COLO829 (cell line): ENCODE data around the gene MIDN.

Experiments
- DNase-seq: peaks from one replicate; pipeline ENCODE4 v3.0.0; 2012; ENCODE audit warnings: low spot score

Gene MIDN

DNA sequence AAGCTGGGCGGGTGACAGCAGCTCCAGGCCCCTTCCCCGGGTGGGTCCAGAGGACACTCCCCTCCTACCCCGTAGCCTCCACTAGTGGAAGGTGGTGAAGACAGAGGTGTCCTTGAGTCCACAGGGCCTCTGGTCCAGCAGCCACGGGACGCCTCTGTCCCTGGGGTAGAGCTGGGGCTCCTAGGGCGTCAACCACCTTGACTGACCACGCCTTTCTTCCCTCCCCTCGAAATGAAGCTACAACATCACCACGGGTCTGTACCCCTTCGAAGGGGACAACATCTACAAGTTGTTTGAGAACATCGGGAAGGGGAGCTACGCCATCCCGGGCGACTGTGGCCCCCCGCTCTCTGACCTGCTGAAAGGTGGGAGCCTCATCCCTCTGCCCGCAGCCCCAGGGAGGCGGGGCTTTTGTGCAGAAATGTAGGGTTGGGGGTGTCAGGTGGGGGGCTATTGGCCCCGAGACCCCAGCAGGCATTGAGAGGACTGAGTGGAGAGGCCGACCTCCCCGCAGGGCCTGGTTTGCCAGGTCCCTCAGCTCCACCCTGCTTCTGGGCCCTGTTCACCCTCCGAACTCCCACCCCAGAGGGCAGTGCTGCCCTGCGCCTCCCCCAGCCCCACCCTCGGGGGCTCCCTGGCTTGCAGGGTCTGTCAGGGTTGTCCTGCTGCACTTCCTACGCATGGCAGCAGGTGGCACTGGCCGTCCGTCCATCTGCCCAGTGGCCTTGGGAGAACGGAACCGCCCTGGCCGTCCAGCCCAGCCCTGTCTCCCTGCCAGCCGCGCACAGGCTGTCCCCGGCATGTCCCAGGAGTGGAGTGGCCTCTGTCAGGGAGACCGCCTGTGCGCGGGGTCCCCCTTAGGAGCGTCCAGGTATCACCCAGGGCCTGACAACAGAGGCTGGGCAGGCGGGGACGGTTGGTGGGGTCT lies 27.1 kb upstream of the MIDN start:
- DNase-seq = no peak

DNA sequence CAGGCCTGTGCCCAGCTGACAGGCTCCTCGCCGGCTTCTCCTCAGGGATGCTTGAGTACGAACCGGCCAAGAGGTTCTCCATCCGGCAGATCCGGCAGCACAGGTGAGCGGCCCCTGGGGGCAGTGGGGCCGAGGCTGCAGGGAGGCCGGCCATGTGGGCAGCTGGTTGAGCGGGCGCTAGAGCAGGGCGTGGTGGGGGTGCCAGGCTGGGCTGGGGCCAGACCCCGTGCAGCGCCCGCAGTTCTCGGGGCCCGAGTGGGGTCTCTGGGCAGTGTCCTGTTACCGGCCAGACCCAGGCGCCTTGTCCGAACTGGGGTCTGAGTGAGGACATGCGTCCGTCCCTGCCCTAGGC lies 26.5 kb upstream of the MIDN start:
- DNase-seq = no peak

GRCh38 chr19:1222394-1222793 lies 26.0 kb upstream of the MIDN start:
- DNase-seq = no peak

DNA sequence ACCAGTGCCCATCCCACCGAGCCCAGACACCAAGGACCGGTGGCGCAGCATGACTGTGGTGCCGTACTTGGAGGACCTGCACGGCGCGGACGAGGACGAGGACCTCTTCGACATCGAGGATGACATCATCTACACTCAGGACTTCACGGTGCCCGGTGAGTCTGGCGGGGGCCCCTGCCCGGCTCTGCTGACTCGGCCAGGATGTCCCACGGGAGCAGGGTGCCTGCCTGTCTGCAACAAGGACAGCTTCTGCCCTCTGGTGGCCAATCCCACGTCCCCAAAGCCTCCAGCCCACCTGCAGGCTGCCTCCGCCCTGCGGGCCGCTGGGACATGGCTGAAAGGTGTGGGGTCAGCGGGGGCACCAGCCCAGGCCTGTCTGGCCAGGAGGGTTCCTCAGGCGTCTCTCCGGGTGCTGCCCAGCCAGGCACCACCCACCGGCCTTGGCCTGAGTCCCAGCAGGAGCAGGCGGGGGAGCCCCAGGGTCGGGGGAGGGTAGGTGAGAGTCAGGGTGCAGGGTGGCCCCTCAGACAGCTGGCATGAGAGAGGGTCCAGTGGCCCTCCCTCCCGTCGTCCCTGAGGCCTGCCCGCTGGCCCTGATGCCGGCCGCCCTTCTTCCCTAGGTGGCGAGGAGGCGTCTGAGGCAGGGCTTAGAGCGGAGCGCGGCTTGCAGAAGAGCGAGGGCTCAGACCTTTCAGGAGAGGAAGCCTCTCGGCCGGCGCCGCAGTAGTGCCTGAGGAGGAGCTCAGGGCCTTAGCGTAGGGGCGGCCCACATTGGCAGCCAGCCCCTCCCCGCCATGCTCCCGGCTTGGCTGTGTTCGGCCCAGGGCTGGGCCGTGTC lies 25.1 kb upstream of the MIDN start:
- DNase-seq = no peak

DNA sequence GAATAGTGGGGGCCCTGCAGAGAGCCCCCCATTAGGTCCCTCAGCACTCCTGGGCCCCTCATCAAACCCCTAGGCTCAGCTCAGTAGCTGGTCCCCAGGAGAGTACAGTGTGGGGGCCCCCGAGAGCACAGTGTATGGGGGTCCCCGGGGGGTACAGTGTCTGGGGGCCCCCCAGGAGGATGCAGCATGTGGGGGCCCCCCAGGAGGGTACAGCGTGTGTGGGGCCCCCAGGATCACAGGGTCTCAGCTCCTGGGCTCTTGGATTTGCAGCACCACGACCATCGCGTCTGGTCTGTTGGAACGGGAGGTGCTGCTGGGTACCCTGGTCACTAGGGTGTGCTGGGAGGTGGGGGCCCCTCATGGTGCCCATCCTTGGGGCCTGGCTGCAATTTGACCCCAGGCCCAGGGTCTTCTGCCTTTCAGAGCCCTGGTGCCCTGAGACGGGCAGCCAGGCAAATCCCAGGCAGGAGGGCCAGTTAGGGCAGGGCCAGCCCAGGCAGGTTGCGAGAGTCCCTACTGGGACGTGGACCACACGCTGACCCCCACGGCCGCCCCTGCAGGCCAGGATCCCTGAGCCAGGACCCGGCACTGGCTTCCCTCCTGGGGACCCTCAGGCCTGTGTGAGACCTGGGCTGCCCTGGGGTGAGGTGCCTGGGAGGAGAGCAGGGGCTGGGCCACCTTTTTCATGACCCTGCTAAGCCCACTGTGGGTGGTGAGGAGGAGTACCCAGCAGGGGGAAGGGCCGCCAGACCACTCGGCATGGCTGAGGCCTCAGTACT lies 24.1 kb upstream of the MIDN start:
- DNase-seq = no peak

DNA sequence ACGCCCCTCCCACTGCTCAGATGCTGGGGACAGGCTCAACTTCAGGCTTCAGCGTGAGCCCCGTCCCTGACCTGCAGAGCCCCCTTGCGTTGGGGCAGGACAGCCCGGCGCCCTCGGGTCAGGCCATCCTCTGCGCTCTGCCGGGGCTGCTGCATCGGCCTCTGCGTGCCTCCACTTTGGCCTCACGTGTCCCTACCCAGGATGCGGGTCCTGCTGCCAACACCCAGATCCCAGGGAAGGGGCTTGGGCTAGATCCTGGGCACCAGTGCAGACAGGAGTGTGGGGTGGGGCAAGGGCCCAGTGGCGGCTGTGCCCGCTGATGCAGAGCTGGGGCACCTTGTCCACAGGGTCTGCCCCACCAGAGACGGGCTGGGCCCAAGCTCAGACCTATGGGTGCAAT lies 23.5 kb upstream of the MIDN start:
- no peak for DNase-seq

- no peak for DNase-seq
Measured at GRCh38 chr19:1225440-1226226, 22.8 kb upstream of the MIDN start.

DNA sequence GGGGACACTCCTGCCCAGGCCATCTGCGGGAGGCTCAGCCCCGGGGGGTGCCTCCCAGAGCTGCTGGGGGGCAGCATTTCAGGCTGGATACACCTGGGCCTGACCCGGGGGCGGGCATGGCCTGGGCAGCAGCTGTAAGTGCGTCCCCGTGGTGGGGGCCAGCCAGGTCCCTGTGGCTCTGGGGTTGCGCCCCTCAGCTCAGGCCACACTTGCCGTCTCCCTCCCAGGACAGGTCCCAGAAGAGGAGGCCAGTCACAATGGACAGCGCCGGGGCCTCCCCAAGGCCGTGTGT lies 22.2 kb upstream of the MIDN start:
- no peak for DNase-seq

DNA sequence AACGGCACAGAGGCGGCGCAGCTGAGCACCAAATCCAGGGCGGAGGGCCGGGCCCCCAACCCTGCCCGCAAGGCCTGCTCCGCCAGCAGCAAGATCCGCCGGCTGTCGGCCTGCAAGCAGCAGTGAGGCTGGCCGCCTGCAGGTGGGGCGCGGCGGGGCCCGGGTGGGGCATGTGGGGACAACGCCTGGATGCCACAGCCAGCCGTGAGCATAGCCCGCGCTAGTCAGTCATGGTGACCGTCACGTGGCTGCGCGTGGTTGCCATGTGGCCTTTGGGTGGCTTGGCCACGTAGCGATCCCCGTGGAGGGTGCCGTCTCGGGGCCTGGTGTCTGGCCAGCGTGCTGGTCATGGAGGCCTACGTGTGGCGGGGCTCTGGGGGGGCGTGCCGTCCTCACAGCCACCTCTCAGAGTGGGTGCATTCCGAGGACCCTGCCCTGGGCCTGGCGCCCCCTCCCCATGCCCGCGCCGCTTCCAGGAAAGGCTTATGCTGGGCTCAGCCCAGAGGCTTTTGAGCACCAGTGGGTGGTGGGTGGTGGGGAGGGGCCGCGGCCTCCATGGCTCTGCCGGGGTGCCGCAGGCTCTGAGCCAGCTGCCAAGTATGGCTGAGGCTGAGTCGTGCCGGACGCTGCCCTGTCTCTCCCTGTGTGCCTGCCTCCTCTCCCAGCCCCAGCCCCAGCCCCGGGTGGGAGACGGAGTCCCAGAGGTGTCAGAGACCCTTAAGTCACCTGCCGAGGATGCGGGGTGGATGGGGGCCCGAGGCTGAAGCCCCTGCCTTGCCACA lies 21.7 kb upstream of the MIDN start:
- DNase-seq = no peak

DNA sequence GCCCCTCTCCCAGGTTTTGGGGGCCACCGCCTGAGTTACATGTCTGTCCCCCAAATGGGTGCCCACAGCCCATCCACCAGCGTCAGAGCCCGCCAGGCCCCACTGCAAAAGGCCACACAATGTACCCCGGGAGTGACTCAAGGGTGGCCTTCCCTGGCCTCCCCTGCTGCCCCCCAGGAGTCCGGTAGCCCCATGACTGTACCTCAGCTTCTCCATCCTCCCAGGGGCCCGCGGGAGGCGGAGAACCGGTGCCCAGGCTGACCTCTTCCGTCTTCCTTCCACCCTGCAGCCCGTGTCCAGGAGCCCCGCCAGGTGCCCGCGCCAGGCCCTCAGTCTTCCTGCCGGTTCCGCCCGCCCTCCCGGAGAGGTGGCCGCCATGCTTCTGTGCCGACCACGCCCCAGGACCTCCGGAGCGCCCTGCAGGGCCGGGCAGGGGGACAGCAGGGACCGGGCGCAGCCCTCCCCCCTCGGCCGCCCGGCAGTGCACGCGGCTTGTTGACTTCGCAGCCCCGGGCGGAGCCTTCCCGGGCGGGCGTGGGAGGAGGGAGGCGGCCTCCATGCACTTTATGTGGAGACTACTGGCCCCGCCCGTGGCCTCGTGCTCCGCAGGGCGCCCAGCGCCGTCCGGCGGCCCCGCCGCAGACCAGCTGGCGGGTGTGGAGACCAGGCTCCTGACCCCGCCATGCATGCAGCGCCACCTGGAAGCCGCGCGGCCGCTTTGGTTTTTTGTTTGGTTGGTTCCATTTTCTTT lies 20.9 kb upstream of the MIDN start:
- DNase-seq = no peak

- no peak for DNase-seq
Measured at GRCh38 chr19:1228161-1228957, 20.0 kb upstream of the MIDN start.

- no peak for DNase-seq
Measured at GRCh38 chr19:1229056-1229923, 19.1 kb upstream of the MIDN start.

DNA sequence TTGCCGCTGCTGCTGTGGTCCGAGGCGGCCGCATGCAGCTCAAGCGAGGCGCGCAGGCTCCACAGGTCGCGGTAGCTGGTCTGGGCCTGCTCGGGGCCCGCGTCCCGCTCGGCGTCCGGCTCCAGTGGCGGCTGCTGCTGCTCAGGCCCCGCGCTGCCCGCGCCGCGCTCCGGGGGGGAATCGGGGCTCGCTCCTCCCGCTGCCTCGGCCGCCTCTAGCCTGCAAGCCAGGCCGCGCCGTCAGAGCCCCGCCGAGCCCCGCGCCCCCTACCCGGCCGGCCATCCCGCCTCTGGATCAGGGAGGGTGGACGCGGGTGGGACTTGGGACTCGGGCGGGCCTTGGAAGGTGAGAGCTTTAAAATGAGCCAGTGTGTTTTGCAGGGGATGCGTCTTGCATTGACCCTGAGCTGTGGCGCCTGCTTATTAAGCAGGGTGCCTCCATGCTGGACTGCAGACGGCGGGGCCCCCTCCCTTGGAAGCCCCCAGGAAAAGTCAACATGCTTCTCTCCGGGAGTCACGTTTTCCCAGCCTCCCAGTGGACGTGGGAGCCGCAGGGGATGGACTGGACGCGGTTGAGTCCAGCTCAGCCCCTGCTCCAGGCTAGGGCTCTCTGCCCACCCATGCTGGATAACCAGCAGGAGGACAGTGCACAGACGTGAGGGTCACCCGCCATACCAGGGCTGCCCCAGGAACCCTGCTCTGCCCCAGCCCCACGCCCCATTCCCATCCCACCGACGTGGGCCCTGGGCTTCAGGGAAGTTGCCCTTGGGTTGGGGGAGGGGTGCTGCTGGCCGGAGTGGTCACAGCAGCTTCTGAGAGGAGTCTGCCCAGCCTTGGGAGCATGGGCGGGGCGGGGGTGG lies 18.2 kb upstream of the MIDN start:
- no peak for DNase-seq

DNA sequence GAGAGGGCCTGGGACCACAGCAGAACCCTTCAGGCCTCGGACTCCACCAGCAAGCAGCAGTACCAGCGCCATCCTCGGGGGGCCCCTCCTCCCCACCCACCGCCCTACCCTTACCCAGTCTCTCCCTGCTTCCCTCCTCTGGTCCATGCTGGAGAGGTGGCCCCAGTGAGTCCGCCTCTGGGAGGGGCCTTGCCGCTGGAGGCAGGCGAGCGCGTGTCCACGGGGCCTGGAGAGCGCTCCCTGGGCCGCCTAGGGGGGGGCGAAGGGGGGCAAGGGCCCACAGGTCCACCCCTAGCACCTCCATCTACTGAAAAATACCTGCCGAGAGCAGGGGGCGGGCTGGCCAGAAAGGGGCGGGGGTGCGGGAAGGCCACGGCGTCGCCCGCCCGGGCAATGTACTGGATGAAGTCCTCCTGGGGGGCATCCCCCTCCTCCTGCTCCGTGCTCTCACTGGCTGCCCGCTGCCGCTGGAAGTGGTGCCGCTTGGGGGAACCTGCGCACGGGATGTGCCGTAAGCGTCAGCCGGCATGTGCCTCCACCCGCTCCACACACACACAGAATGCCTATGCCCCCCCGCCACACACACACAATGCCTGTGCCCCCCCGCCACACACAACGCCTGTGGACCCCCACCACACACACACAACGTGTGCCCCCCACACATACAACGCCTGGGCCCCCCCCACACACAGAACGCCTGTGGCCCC lies 17.4 kb upstream of the MIDN start:
- no peak for DNase-seq

DNA sequence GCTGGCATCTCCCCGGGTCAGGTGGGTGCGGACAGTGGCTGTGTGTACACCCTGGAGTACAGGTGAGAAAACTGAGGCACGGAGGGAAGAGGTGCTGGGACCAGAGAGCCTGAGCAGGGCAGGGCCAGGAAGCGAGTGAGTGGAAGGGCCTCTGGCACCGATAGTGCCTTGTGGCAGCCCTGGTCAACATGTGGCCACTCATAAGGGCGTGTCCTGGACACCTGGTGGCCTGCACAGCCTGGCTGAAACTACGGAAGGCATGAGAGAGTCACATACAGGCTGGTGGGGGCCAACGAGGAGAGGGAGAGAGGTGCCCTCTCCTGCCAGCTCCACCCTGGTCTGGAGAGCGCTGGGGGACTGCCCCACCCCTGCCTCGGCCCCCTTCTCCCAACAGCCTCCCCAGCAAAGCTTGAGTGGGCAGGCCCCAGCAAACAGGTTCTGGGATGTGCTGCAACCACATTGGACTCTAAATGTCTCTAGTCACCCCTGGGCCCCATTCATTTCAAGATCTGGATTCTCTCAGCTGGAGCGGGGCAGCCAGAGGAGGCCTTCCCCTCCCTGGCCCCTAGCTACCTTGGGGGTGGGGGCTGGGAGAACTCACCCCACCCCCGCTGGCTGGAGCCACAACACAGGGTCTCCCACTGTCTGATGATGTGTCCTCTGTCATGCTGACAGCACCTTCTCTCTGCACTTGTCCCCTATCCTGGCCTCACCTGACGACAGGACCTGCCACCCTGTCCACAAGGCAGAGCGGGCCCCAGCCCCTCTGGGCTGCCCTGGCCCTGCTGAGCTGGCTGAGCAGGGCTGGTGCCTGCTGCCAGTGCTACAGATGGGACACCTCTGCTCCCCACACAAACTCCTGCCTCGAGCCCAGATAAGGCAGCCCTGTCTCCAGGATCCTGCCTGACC lies 16.4 kb upstream of the MIDN start:
- DNase-seq = no peak

GRCh38 chr19:1232652-1233072 lies 15.7 kb upstream of the MIDN start:
- DNase-seq = no peak
